Activated naive CD4-positive, alpha-beta T cell treated with anti-CD3 and anti-CD28 coated beads, Interleukin-2, amount 50 U/mL, for 16 hours (primary cell): ENCODE measurements around the gene BPIFB2.

Source experiments
- DNase-seq: peaks from one replicate; pipeline ENCODE4 v3.0.0-alpha.2; 2020

The BPIFB2 gene

GRCh38 chr20:32986331-32986966, 21.1 kb upstream of the BPIFB2 start:
- DNase-seq: no peak

DNA sequence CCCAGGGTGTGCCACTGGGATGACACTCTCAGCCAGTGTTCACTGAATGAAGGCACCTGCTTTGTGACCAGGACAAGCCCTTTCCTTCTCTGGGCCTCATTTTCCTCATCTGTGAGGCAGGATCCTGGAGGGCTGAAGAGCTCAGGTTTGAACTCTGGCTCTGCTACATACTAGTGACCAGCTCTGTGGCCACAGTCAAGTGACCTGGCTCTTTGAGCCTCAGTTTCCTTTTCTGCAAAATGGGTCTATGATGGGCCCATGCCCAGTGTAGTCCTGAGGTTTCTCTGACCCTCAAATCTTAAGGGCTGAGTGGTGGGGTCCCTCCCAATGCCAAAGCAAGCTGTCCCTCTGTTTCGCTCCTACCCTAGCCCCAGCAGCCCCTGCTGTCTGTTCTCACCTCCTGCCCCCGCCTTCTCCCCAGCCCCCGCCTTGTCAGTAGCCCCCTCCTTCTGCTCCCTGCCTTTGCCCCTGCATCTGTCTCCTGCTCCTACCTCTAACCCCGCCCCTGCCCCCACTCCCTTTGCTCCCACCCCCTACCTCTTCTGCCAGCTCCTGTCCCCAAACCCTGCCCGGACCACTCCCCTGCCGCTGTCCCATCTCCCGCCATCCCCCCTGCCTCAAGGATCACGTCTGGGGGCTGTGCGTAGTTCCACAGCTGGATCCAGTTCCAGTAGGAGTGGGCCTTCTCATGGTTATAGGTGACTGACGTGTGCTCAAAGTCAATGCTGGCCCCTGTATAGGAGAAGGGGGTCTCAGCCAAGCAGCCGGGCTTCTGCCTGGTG, 20.3 kb upstream of the BPIFB2 start:
- no peak for DNase-seq

GRCh38 chr20:32988008-32988407, 19.5 kb upstream of the BPIFB2 start:
- DNase-seq: no peak

- DNase-seq: no peak
These were observed 17.8 kb upstream of the BPIFB2 start for GRCh38 chr20:32989507-32990283.

GRCh38 chr20:32990426-32990825, 17.1 kb upstream of the BPIFB2 start:
- no peak for DNase-seq

DNA sequence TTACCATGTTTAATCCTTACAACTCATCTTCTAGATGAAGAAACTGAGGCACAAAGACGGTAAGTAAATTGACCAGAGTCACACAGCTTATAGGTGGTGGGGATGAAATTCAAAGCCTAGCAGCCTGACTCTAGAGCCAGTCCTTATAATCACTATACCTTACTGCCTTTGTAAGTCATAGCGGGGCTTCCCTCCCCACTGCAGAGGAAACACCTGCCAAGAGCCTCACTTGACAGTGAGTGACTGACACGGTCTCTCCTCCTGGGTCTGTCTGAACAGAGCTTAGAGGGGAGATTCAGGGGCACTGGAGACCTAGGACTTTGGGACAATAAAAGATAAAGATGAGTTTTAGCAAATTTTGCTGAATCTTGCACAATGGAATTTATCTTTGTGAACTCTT, 16.1 kb upstream of the BPIFB2 start:
- DNase-seq: no peak

- no peak for DNase-seq
These were observed 15.5 kb upstream of the BPIFB2 start for GRCh38 chr20:32991792-32992641.

- no peak for DNase-seq
These were observed 13.9 kb upstream of the BPIFB2 start for GRCh38 chr20:32993496-32994050.

DNA sequence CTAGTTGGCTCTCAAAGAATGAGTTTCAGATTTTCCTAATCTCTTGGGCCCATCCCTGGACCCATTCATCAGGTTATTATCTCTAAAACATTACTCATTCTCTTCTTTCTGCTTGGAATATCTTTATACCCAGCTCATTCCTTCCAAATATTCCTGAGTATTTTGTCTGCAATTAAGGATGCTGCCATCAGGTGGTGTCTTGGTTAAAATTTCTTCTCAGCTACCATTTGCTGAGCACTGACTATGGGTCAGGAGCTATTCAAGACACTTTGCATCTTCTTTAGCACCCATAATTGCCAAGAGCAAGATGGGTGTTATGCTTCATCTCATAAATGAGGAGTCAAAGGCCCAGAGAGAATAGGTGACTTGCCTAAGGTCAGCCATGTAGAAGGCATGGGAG, 11.7 kb upstream of the BPIFB2 start:
- DNase-seq: no peak

GRCh38 chr20:32997431-32997830, 10.1 kb upstream of the BPIFB2 start:
- DNase-seq: no peak

- DNase-seq: no peak
These were observed 7.8 kb upstream of the BPIFB2 start for GRCh38 chr20:32999603-33000250.

DNA sequence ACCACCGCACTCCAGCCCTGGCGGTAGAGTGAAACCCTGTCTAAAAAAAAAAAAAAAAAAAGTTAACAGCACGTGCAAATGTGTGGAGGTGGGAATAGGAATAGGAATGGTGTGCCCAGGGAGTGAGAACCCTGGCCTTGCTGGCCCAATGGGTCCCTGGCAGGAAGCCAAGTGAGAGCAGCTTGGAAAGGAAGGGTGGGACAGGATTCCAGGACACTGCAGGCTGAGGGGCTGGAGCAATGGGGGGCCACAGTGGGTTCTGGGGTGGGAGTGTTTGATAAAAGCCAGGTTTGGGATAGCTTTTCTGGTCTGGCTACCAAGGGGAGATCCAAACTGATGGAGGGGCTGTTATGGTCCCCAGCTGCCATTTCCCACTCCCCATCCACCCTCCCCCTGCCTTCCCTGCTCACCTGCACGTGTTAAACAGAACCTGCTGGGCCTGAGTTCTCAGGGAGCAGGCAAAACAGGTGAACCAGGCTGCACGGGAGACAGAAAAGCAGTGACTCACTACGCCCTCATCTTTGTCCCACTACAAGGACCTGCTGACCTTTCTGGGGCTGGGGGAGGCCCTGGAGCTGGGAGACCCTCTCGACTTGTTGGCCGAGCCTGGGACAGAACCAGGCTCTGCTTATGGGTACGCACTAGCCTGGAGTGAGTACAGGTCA, 6.6 kb upstream of the BPIFB2 start:
- DNase-seq: no peak

DNA sequence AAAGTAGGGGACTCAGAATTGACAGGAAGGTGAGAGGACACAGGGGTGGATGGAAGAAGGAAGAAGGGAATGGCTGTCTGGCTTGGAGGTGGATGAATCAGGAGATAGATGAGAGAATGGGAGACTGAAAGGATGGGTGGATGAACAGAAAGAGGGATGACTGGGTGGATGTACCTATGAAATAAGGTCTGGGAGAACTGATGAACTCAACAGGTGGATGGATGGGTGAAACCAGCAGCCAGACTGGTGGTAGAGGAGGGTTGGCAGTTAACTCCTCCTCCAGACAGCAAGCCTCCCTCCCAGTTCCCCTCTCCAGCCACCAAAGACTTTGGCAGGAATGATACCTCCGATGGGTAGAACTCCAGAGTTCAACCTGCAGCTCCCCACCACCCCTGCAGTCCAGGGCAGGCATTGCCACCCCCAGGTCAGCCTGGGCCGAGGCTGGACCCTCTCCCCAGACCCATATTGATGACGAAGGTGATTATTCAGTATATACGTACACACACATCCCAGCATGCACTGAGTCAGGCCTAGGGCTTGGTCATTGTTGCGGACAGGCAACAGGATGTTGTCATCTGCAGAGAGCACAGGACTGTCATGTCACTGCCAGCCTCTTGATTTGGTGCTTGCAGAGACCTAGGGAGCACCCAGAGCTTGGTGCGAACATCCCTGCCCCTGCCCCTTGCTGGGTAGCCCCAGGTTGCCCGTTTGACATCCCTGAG, 5.3 kb upstream of the BPIFB2 start:
- no peak for DNase-seq

DNA sequence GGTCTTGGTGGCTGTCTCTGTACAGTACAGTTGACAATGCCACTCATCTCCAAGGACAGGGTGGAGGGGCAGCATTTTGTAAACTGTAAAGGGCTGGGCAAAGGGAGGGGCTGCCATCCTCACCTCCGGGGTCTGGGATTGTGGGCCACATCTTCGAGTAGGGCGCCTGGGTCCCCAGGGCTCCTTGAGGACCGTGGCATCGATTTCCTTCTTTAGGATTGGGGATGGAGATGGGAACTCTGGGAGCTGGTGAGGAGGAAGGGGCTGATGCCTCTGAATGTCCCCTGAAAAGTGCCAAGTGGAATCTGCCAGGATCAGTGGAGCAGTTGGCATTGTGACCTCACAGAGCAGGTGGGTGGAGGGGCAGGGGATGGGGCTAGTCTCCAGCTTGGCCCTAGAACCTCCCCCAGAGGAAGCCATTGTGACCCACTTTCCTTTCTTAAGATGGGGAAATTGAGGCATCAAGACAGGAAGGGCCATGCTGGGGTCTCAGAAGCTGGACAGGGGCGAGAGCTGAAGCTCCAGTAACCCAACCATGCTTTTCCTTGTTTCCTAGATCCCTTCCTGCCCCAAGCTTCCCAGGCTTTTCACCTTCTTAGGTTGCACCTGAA, 3.3 kb upstream of the BPIFB2 start, which contains the start of gene SUN5:
TSS of gene SUN5 (minus strand) at position 293 of the 611 bp plus-strand sequence. CDS start at position 200, 93 bp downstream.
- no peak for DNase-seq

DNA sequence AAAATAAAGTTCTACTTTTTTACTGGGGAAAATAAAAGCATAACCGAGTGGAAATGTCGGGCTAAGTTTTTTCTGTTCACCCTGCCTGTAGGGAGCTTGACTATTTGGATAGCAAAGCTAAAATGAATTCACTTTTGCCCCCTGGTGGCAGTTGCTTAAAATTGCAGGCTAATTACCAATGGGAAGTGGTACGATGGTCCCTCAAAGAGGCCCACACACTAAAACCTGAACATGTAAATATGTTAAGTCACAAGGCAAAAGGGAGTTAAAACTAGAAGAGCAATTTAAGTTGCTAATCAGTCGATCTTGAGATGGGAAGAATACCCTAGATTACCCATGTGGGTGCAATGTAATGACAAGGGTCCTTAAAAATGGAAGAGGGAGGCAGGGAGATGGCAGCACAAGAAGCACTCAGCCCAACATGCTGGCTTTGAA, 2.4 kb upstream of the BPIFB2 start:
- DNase-seq: no peak

DNA sequence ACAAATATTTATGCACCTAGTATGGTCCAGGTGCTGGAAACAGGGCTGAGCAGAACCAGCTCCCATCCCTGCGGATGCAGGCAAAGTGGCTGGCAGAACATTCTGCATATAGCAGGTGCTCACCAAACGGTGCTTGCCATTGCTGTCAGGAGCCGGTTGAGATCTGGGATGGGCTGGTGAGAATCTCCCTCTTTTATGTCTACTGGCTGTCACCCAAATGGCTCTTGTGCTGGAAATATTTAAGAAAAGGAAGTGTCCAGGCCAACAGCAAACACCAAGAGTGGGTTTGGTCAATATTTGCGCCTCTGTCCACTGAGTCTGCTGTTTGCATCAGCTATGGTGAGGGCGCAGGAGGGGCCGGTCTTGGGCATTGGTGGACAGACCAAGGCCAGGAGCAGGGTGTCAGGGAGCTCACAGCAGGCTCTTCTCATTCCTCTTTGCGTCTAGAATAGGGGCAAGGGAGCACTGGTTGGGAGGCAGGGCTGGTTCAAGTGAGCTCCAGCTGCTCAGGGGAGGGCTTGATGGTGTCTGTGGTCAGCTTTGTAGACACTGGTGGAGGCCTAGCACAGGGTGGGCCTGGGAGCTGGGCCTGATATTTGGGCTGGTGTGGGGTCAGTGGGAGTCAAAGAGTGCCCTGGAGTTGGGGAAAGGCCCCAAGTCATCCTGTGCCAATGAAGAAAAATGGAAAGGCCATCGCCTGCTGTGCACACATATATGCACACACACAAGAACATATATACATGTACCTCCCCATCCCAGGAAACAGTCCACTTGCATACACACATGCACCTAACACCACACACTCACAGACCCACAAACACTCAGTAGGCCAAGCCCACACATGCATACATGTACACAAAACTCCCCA, 1.4 kb upstream of the BPIFB2 start:
- no peak for DNase-seq

DNA sequence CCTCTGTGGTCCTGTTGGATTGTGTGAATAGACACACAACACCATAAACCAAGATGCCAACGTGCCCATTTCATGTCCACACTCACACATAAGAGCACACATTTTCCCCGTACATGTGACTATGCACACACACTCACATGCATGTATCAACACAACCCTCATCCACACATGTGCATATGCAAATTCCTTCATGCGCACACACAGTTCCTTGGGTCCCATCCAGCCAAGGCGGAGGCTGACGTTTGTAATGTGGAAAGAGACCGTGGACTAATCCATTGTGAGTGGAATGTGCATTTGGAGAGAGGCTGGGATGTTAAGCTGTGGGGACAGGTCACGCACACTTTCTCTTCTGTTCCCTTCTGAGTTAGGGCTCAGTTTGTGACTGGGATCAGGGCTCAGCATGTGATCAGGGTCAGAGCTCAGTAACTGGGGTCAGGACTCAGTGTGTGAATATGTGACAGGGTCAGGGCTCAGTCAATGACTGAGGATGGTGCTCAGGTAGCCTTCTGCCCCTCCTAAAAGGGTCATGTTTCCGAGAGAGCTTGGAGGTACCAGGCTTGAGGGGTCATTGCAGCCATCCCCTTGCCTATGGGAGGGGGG, 628 bp upstream of the BPIFB2 start:
- DNase-seq: no peak

DNA sequence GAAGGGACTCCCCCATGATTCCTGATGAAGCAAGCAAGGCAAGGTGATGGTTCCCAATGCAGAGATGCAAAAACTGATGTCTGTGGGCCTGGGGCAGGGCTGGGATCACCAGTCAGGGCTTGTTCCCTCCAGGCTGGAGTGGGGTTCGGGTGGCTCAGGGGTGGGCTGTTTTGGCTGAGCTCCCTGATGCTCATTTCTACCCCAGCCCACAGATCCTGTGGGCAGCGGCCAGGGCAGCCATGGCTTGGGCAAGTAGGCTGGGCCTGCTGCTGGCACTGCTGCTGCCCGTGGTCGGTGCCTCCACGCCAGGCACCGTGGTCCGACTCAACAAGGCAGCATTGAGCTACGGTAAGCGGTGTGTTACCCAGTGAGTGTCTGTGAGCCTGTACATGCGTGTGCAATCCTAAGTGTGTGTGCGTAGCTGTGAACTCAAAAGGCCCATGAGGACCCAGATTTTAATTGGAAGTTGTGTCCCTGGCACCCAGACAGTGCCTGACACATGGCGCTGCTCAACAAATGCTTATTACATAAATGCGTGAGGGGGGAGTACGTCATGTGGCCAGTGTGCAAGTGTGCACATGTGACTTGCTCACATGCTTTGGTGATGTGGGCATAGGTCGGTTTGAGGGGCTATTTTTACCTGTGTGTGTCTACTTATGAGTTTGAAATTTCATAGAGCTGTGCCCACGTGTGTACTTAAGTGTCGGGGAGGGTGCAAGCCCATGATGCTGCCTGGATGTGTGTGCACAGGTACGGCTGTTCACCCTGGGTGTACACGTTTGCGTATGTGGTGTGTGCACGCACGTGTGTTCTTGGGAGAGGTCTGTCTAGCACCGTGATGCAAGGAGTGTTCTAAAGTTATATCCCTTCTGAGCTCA, 1.1 kb downstream of the BPIFB2 start:
- DNase-seq: no peak
